Esophagus (tissue), 2 donors: ENCODE results near the gene SERPINA5. TPM values are rescaled to one million over a fixed set of nuclear protein-coding genes. Genes with fewer than 3 reads are reported as not detected.
A peak's percentile ranks its signal among the peaks of the same experiment; 100 is the strongest.
"Not testable (repeated sequence)": the region's sequence is repeated elsewhere in the genome, so short reads cannot be mapped to it uniquely, and the experiment has no call there.

Experiments
- H3K27ac ChIP-seq, 2 donors: one replicate each; pipeline ENCODE4 v1.5.1; 2013; ENCODE audit warnings: low read depth in 2 of 2, mild to moderate bottlenecking in 2 of 2, inconsistent platforms in 1 of 2, low read length in 1 of 2, moderate library complexity in 1 of 2
- H3K27me3 ChIP-seq, 2 donors: one replicate each; pipeline ENCODE4 v1.6.1; 2013; ENCODE audit warnings: low read length in 2 of 2, control low read depth in 1 of 2, mild to moderate bottlenecking in 1 of 2; ENCODE audit not compliant: insufficient read depth in 2 of 2, control insufficient read depth in 1 of 2
- H3K36me3 ChIP-seq, 2 donors: one replicate each; pipeline ENCODE4 v1.6.1; 2013; ENCODE audit warnings: low read length in 1 of 2; ENCODE audit not compliant: control insufficient read depth in 2 of 2, insufficient read depth in 2 of 2
- H3K4me1 ChIP-seq, 2 donors: one replicate each; pipeline ENCODE4 v1.6.1; 2013; ENCODE audit warnings: low read length in 1 of 2; ENCODE audit not compliant: control insufficient read depth in 2 of 2, insufficient read depth in 2 of 2
- H3K4me3 ChIP-seq, 2 donors: one replicate each; pipeline ENCODE4 v1.5.1; 2013; ENCODE audit warnings: low read length in 2 of 2, mild to moderate bottlenecking in 2 of 2, low read depth in 1 of 2, moderate library complexity in 1 of 2
- H3K9me3 ChIP-seq, 2 donors: one replicate each; pipeline ENCODE4 v1.6.1; 2013; ENCODE audit warnings: mild to moderate bottlenecking in 2 of 2, low read depth in 1 of 2, low read length in 1 of 2, moderate library complexity in 1 of 2; ENCODE audit not compliant: control insufficient read depth in 2 of 2, insufficient read depth in 1 of 2
- WGBS, 2 donors: extraction: QIAGEN DNeasy Blood & Tissue Kit; methylation state at CpG; one replicate each; pipeline ENCODE4 v1.1.7; 2013; 5-methylcytosine and 5-hydroxymethylcytosine counted together
- polyA plus RNA-seq, 2 donors: library from polyadenylated mRNA; stranded (reverse); fragments of 200-250 nt; gene quantifications; one replicate each; pipeline ENCODE4 v1.2.3, GENCODE V29; 2013
- donor health status: healthy with polysubstance abuse.
- donor health status: Bipolar disorder and iron deficiency.

Gene SERPINA5
- polyA plus RNA-seq, 2 donors = 0.10 to 0.16 TPM

- no peaks in the 10 kb centered on the region for H3K9me3 ChIP-seq
- WGBS, 2 donors = 88 to 92% methylated on average over 9 of the region's 9 CpGs
- no peaks in the 10 kb centered on the region for H3K27me3 ChIP-seq
- H3K27ac ChIP-seq = no peak overlapping the region
- H3K4me3 ChIP-seq = no peak overlapping the region
- H3K4me1 ChIP-seq = peaks cover 2 to 18% of the 10 kb centered on the region in 2 donors
- H3K36me3 ChIP-seq = no peaks in the 10 kb centered on the region
Observed at GRCh38 chr14:94596361-94596760, 15.1 kb downstream of the SERPINA5 start.

GRCh38 chr14:94597788-94598187 lies 16.6 kb downstream of the SERPINA5 start:
- H3K36me3 ChIP-seq = no peaks in the 10 kb centered on the region
- peaks cover 2 to 19% of the 10 kb centered on the region in 2 donors for H3K4me1 ChIP-seq
- WGBS, 2 donors = 77 to 90% methylated on average over 5 of the region's 5 CpGs
- no peak overlapping the region for H3K27ac ChIP-seq
- no peak overlapping the region for H3K4me3 ChIP-seq
- H3K9me3 ChIP-seq = no peaks in the 10 kb centered on the region
- H3K27me3 ChIP-seq = no peaks in the 10 kb centered on the region

- H3K27me3 ChIP-seq = no peaks in the 10 kb centered on the region
- H3K4me3 ChIP-seq = no peak overlapping the region
- no peaks in the 10 kb centered on the region for H3K9me3 ChIP-seq
- 64 to 75% methylated on average over 7 of the region's 7 CpGs for WGBS, 2 donors
- peak overlapping the region; percentile 75 to 86 for H3K27ac ChIP-seq
- peaks cover 2 to 19% of the 10 kb centered on the region in 2 donors for H3K4me1 ChIP-seq
- no peaks in the 10 kb centered on the region for H3K36me3 ChIP-seq
Observed at GRCh38 chr14:94598506-94598815, 17.2 kb downstream of the SERPINA5 start.

GRCh38 chr14:94598816-94599655 lies 17.8 kb downstream of the SERPINA5 start:
- H3K27me3 ChIP-seq = no peaks in the 10 kb centered on the region
- H3K9me3 ChIP-seq = no peaks in the 10 kb centered on the region
- no peaks in the 10 kb centered on the region for H3K36me3 ChIP-seq
- peaks cover 2 to 19% of the 10 kb centered on the region in 2 donors for H3K4me1 ChIP-seq
- no peak overlapping the region for H3K4me3 ChIP-seq
- 50 to 57% methylated on average over 11 of the region's 11 CpGs for WGBS, 2 donors
- H3K27ac ChIP-seq = peak overlapping the region; percentile 75 to 86

DNA sequence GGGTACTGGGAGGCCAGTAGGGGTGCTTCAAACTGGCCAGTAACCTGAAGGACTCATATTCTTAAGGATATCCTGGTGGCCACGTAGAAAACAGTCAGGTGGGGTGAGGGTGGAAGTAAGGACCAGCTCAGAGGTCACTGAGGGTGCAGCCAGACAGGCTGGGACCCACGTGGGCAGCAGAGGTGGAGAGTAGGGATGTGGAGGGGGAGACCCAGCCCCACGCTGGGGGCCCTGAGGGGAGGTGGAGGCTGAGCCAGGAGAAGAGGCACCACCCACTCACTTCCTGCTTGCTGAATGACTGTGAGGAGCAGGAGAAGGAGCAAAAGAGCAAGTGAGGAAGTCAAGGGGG lies 18.4 kb downstream of the SERPINA5 start:
- H3K27ac ChIP-seq = peak overlapping the region; percentile 57 to 67
- H3K27me3 ChIP-seq = no peaks in the 10 kb centered on the region
- H3K4me1 ChIP-seq = peaks cover 2 to 19% of the 10 kb centered on the region in 2 donors
- no peak overlapping the region for H3K4me3 ChIP-seq
- no peaks in the 10 kb centered on the region for H3K9me3 ChIP-seq
- H3K36me3 ChIP-seq = no peaks in the 10 kb centered on the region
- 28 to 30% methylated on average over 3 of the region's 3 CpGs for WGBS, 2 donors

DNA sequence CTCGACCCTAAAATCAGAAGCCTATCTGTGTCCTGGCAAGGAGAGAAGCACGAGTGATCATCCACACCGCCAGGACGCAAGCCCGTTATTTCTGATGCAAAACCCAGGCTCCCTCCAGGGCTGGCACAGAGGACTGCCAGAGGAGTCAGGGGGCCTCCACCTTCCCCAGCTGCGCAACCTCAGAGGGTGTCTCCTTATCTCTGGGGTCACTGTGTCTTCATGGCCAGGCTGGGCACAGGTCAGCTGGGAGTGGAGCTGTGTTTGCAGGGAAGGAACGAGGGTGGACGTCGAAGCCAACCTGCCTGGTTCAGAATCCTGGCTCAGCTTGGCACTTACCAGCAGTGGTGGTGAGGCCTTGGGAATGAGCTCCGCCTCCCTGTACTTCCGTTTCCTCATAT lies 18.9 kb downstream of the SERPINA5 start:
- 78 to 89% methylated on average over 11 of the region's 11 CpGs for whole genome bisulfite sequencing, 2 donors
- Histone ChIP-seq H3K27ac (no peak overlapping the region), H3K27me3 (no peaks in the 10 kb centered on the region), H3K4me1 (peaks cover 2 to 19% of the 10 kb centered on the region in 2 donors), H3K9me3 (no peaks in the 10 kb centered on the region), H3K4me3 (no peak overlapping the region), H3K36me3 (no peaks in the 10 kb centered on the region)

DNA sequence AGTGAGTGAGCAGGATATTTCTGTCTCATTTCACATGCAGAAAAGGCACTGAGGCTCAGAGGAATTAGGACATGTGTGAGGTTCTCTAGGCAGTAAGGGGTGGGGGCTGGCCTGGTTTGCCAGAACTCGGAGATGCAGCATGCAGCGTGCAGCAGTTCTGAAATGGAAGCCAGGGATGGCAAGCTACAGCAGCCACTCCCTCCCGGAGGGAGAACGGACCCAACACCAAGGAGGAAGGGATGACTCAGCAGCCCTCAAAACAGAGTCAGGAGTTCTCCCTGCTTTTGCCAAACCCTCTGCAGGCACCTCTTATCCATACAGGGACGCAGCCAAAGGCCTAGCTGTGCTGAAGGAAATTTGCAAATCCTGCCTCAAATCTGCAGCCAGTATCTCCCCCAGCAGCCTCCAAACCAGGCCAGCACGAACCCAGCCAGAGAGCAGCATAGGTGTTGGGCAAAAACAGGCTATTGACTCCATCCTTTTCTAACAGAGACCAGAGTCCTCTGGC lies 20.7 kb downstream of the SERPINA5 start:
- peak overlapping the region; percentile 64 to 67 for H3K27ac ChIP-seq
- H3K4me3 ChIP-seq = no peak overlapping the region
- H3K27me3 ChIP-seq = no peaks in the 10 kb centered on the region
- H3K4me1 ChIP-seq = peaks cover 2 to 19% of the 10 kb centered on the region in 2 donors
- 14 to 33% methylated on average over 6 of the region's 6 CpGs for WGBS, 2 donors
- no peaks in the 10 kb centered on the region for H3K9me3 ChIP-seq
- no peaks in the 10 kb centered on the region for H3K36me3 ChIP-seq

DNA sequence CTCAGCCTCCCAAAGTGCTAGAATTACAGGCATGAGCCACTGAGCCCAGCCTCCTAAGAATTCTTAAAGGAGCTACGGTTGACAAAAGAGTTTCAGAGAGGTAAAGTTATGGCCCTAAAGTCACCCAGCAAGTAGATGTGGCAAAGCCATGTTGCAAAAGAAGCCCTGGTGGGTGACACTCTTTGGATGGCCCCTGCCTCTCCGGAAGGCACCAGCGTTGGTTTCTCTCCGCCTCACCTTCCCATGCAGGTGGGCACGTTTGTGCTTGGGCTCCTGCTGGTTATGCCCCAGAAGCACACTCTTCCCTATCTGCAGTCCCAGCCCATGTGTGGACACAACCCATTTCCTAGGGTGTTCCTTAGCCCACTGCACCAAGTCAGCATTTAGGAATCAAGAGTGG lies 21.5 kb downstream of the SERPINA5 start:
- Histone ChIP-seq H3K9me3 (no peaks in the 10 kb centered on the region), H3K27me3 (no peaks in the 10 kb centered on the region), H3K4me3 (no peak overlapping the region), H3K4me1 (peaks cover 2 to 19% of the 10 kb centered on the region in 2 donors), H3K27ac (no peak overlapping the region), H3K36me3 (no peaks in the 10 kb centered on the region)
- 93 to 96% methylated on average over 5 of the region's 5 CpGs for WGBS, 2 donors

GRCh38 chr14:94605361-94605760 lies 24.1 kb downstream of the SERPINA5 start:
- Histone ChIP-seq H3K4me1 (peaks cover 0 to 3% of the 10 kb centered on the region in 2 donors), H3K4me3 (no peak overlapping the region), H3K9me3 (no peaks in the 10 kb centered on the region), H3K27ac (no peak overlapping the region), H3K36me3 (no peaks in the 10 kb centered on the region), H3K27me3 (no peaks in the 10 kb centered on the region)
- WGBS, 2 donors = 63 to 81% methylated on average over 3 of the region's 3 CpGs

- H3K9me3 ChIP-seq, H3K27me3 ChIP-seq, H3K4me1 ChIP-seq, H3K4me3 ChIP-seq, H3K36me3 ChIP-seq, H3K27ac ChIP-seq: not testable (repeated sequence)
- 44 to 69% methylated on average over 1 of the region's 1 CpG for WGBS, 2 donors
Observed at GRCh38 chr14:94608966-94609365, 27.7 kb downstream of the SERPINA5 start.
